Measurements from ENCODE around the gene EPHA4. TPM values are rescaled to one million over a fixed set of nuclear protein-coding genes. Genes with fewer than 3 reads are reported as not detected.
A peak's percentile ranks its signal among the peaks of the same experiment; 100 is the strongest.

The EPHA4 gene
- total RNA-seq, 1 donor from 2014 or later = 11.9 TPM

GRCh38 chr2:221573430-221574230 lies 1.5 kb upstream of the EPHA4 start:
- ATAC-seq (ENCODE audit: poor library complexity) = peak; percentile 88
- intact Hi-C loops (cut with DNase I) = loop anchor here (5.0 to 10.0 kb wide), 3 partner anchors 469 to 1836 kb away; no protein-coding TSS in a partner anchor
- peak; percentile 92 for DNase-seq

- intact Hi-C loops (cut with DNase I) = loop anchor here (5.0 to 10.0 kb wide), 3 partner anchors 468 to 1836 kb away; no protein-coding TSS in a partner anchor
- DNase-seq (peak; percentile 57), ATAC-seq (ENCODE audit: poor library complexity) (peak; percentile 66)
Observed at GRCh38 chr2:221572821-221573429, 821 bp upstream of the EPHA4 start.

GRCh38 chr2:221571551-221572218 lies 419 bp downstream of the EPHA4 start:
- DNase-seq (peak; percentile 45), ATAC-seq (ENCODE audit: poor library complexity) (peak; percentile 9)
- intact Hi-C loops (cut with DNase I) = loop anchor here (5.0 to 10.0 kb wide), 3 partner anchors 467 to 1834 kb away; no protein-coding TSS in a partner anchor

- no peak for DNase-seq
- intact Hi-C loops (cut with DNase I) = loop anchor here (5.0 to 10.0 kb wide), 3 partner anchors 466 to 1834 kb away; no protein-coding TSS in a partner anchor
- no peak for ATAC-seq (ENCODE audit: poor library complexity)
Observed at GRCh38 chr2:221571025-221571550, 1.0 kb downstream of the EPHA4 start.

GRCh38 chr2:221570321-221570935 lies 1.7 kb downstream of the EPHA4 start:
- ATAC-seq (ENCODE audit: poor library complexity) (no peak), DNase-seq (no peak)
- intact Hi-C loops (cut with DNase I) = loop anchor here (5.0 to 10.0 kb wide), 3 partner anchors 466 to 1833 kb away; no protein-coding TSS in a partner anchor

GRCh38 chr2:221569871-221570270 lies 2.2 kb downstream of the EPHA4 start:
- DNase-seq = no peak
- intact Hi-C loops (cut with DNase I) = loop anchor here (5.0 to 10.0 kb wide), 3 partner anchors 465 to 1833 kb away; no protein-coding TSS in a partner anchor
- no peak for ATAC-seq (ENCODE audit: poor library complexity)

- DNase-seq (no peak), ATAC-seq (ENCODE audit: poor library complexity) (no peak)
- intact Hi-C loops (cut with DNase I) = no loop called here
Observed at GRCh38 chr2:221569425-221569845, 2.7 kb downstream of the EPHA4 start.

GRCh38 chr2:221568299-221568698 lies 3.8 kb downstream of the EPHA4 start:
- no peak for ATAC-seq (ENCODE audit: poor library complexity)
- intact Hi-C loops (cut with DNase I) = no loop called here
- no peak for DNase-seq

GRCh38 chr2:221567809-221568208 lies 4.3 kb downstream of the EPHA4 start:
- intact Hi-C loops (cut with DNase I) = no loop called here
- no peak for DNase-seq
- ATAC-seq (ENCODE audit: poor library complexity) = no peak

GRCh38 chr2:221567231-221567760 lies 4.8 kb downstream of the EPHA4 start:
- ATAC-seq (ENCODE audit: poor library complexity) = no peak
- intact Hi-C loops (cut with DNase I) = no loop called here
- no peak for DNase-seq

- DNase-seq (no peak), ATAC-seq (ENCODE audit: poor library complexity) (no peak)
- intact Hi-C loops (cut with DNase I) = no loop called here
Observed at GRCh38 chr2:221563270-221563985, 8.7 kb downstream of the EPHA4 start.

GRCh38 chr2:221562226-221562625 lies 9.9 kb downstream of the EPHA4 start:
- DNase-seq (no peak), ATAC-seq (ENCODE audit: poor library complexity) (no peak)
- intact Hi-C loops (cut with DNase I) = no loop called here

GRCh38 chr2:221561770-221562169 lies 10.3 kb downstream of the EPHA4 start:
- ATAC-seq (ENCODE audit: poor library complexity) = no peak
- DNase-seq = no peak
- intact Hi-C loops (cut with DNase I) = no loop called here

GRCh38 chr2:221559991-221560390 lies 12.1 kb downstream of the EPHA4 start:
- ATAC-seq (ENCODE audit: poor library complexity) (no peak), DNase-seq (no peak)
- intact Hi-C loops (cut with DNase I) = no loop called here

GRCh38 chr2:221558107-221558506 lies 14.0 kb downstream of the EPHA4 start:
- intact Hi-C loops (cut with DNase I) = no loop called here
- DNase-seq (no peak), ATAC-seq (ENCODE audit: poor library complexity) (no peak)

- ATAC-seq (ENCODE audit: poor library complexity) = no peak
- intact Hi-C loops (cut with DNase I) = no loop called here
- DNase-seq = no peak
Observed at GRCh38 chr2:221555494-221555846, 16.6 kb downstream of the EPHA4 start.

- ATAC-seq (ENCODE audit: poor library complexity) (peak; percentile 73), DNase-seq (no peak)
- intact Hi-C loops (cut with DNase I) = no loop called here
Observed at GRCh38 chr2:221554769-221555493, 17.2 kb downstream of the EPHA4 start.
